ENCODE results near the gene ARL17B.
A peak's percentile ranks its signal among the peaks of the same experiment; 100 is the strongest.
"Not testable (repeated sequence)": the region's sequence is repeated elsewhere in the genome, so short reads cannot be mapped to it uniquely, and the experiment has no call there.

The ARL17B gene

DNA sequence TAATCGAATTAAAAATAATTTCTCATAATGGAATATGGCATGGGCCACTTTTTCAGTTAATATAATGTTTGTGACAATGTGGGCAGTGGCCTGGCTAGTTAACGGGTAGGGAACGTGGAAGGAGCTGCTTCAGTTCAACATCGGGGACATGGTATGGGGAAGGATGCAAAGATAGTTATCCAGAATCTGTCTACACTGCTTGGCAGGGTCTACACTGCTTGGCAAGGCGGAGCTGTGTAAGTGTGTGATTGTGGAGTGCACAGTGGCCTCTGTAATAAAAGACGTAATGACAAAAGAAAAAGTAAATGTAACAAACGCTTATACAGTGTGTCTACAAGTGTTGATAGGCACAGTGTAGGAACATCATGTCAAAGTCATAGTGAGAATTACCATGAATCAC, 74.0 kb downstream of the ARL17B start:
- H3K9me3 ChIP-seq (ENCODE audit: control insufficient read depth, insufficient read depth, low read depth, low read length); H3K36me3 ChIP-seq (ENCODE audit: control insufficient read depth, insufficient read depth, low read length); H3K9ac ChIP-seq (ENCODE audit: low read length); H3K27ac ChIP-seq (ENCODE audit: low read depth, low read length); H3K4me1 ChIP-seq (ENCODE audit: control insufficient read depth, insufficient read depth, low read length); H3K27me3 ChIP-seq (ENCODE audit: control insufficient read depth, insufficient read depth, low read length); H3K4me3 ChIP-seq (ENCODE audit: low read depth, low read length): not testable (repeated sequence)

- not testable (repeated sequence) for H3K4me1 ChIP-seq (ENCODE audit: control insufficient read depth, insufficient read depth, low read length); H3K27me3 ChIP-seq (ENCODE audit: control insufficient read depth, insufficient read depth, low read length); H3K9ac ChIP-seq (ENCODE audit: low read length); H3K4me3 ChIP-seq (ENCODE audit: low read depth, low read length); H3K9me3 ChIP-seq (ENCODE audit: control insufficient read depth, insufficient read depth, low read depth, low read length); H3K36me3 ChIP-seq (ENCODE audit: control insufficient read depth, insufficient read depth, low read length); H3K27ac ChIP-seq (ENCODE audit: low read depth, low read length)
These were observed 74.8 kb downstream of the ARL17B start for GRCh38 chr17:46286764-46287221.

DNA sequence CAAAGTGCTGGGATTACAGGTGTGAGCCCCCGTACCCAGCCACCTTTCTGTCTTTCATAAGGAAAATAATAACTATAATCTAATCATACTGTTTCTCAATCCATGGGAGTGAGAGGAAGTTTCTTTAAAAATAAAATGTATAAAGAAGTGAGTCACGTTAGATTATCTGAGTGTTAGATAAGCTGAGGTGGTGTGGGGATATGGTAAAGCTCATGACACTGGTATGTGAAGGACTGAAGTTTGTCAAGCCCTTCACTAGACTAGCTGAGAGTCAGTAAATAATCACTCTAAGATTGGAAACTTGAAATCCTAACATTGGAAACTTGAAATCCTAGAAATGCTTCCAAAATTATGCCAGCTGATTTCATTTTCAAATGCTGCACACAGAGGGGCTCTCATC, 76.1 kb downstream of the ARL17B start:
- H3K9ac ChIP-seq (ENCODE audit: low read length); H3K9me3 ChIP-seq (ENCODE audit: control insufficient read depth, insufficient read depth, low read depth, low read length); H3K4me3 ChIP-seq (ENCODE audit: low read depth, low read length); H3K27ac ChIP-seq (ENCODE audit: low read depth, low read length); H3K4me1 ChIP-seq (ENCODE audit: control insufficient read depth, insufficient read depth, low read length); H3K36me3 ChIP-seq (ENCODE audit: control insufficient read depth, insufficient read depth, low read length); H3K27me3 ChIP-seq (ENCODE audit: control insufficient read depth, insufficient read depth, low read length): not testable (repeated sequence)

- not testable (repeated sequence) for H3K27me3 ChIP-seq (ENCODE audit: control insufficient read depth, insufficient read depth, low read length); H3K27ac ChIP-seq (ENCODE audit: low read depth, low read length); H3K9ac ChIP-seq (ENCODE audit: low read length); H3K4me1 ChIP-seq (ENCODE audit: control insufficient read depth, insufficient read depth, low read length); H3K36me3 ChIP-seq (ENCODE audit: control insufficient read depth, insufficient read depth, low read length); H3K9me3 ChIP-seq (ENCODE audit: control insufficient read depth, insufficient read depth, low read depth, low read length); H3K4me3 ChIP-seq (ENCODE audit: low read depth, low read length)
These were observed 77.1 kb downstream of the ARL17B start for GRCh38 chr17:46284467-46284866.

DNA sequence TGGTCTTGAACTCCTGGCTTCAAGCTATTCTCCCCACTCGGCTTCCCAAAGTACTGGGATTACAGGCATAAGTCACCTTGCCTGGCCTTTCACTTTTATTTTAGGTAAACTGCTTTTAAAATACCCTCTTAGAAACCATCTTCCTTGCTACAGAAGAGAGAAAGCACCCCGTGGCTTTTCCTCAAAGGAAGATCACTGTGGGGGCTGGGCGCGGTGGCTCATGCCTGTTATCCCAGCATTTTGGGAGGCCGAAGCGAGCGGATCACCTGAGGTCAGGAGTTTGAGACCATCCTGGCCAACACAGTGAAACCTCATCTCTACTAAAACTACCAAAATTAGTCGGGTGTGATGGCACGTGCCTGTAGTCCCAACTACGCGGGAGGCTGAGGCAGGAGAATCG, 78.9 kb downstream of the ARL17B start:
- H3K27me3 ChIP-seq (ENCODE audit: control insufficient read depth, insufficient read depth, low read length); H3K4me3 ChIP-seq (ENCODE audit: low read depth, low read length); H3K9me3 ChIP-seq (ENCODE audit: control insufficient read depth, insufficient read depth, low read depth, low read length); H3K4me1 ChIP-seq (ENCODE audit: control insufficient read depth, insufficient read depth, low read length); H3K27ac ChIP-seq (ENCODE audit: low read depth, low read length); H3K36me3 ChIP-seq (ENCODE audit: control insufficient read depth, insufficient read depth, low read length); H3K9ac ChIP-seq (ENCODE audit: low read length): not testable (repeated sequence)

DNA sequence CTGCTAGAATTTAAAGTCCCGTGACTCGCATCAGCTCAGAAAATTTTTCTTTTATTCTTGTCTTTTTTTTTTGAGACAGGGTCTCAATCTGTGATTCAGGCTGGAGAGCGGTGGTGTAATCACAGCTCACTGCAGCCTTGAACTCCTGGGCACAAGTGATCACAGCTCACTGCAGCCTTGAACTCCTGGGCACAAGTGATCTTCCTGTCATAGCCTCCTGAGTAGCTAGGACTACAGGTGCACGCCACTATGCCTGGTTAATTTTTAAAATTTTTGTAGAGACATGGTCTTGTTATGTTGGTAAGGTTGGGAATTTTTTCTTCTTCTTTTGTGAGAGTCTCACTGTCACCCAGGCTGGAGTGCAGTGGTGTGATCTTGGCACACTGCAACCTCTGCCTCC, 80.2 kb downstream of the ARL17B start:
- H3K27ac ChIP-seq (ENCODE audit: low read depth, low read length); H3K9ac ChIP-seq (ENCODE audit: low read length); H3K4me1 ChIP-seq (ENCODE audit: control insufficient read depth, insufficient read depth, low read length); H3K27me3 ChIP-seq (ENCODE audit: control insufficient read depth, insufficient read depth, low read length); H3K36me3 ChIP-seq (ENCODE audit: control insufficient read depth, insufficient read depth, low read length); H3K4me3 ChIP-seq (ENCODE audit: low read depth, low read length); H3K9me3 ChIP-seq (ENCODE audit: control insufficient read depth, insufficient read depth, low read depth, low read length): not testable (repeated sequence)

GRCh38 chr17:46276728-46277479, 84.7 kb downstream of the ARL17B start:
- not testable (repeated sequence) for H3K36me3 ChIP-seq (ENCODE audit: control insufficient read depth, insufficient read depth, low read length); H3K9ac ChIP-seq (ENCODE audit: low read length); H3K4me3 ChIP-seq (ENCODE audit: low read depth, low read length); H3K4me1 ChIP-seq (ENCODE audit: control insufficient read depth, insufficient read depth, low read length); H3K27me3 ChIP-seq (ENCODE audit: control insufficient read depth, insufficient read depth, low read length); H3K27ac ChIP-seq (ENCODE audit: low read depth, low read length); H3K9me3 ChIP-seq (ENCODE audit: control insufficient read depth, insufficient read depth, low read depth, low read length)

- no peak overlapping the region for H3K27ac ChIP-seq (ENCODE audit: low read depth, low read length)
- no peak overlapping the region for H3K4me3 ChIP-seq (ENCODE audit: low read depth, low read length)
- peaks cover 8% of the 10 kb centered on the region for H3K27me3 ChIP-seq (ENCODE audit: control insufficient read depth, insufficient read depth, low read length)
- no peak overlapping the region for H3K9ac ChIP-seq (ENCODE audit: low read length)
- no peaks in the 10 kb centered on the region for H3K9me3 ChIP-seq (ENCODE audit: control insufficient read depth, insufficient read depth, low read depth, low read length)
- H3K36me3 ChIP-seq (ENCODE audit: control insufficient read depth, insufficient read depth, low read length) = no peaks in the 10 kb centered on the region
- H3K4me1 ChIP-seq (ENCODE audit: control insufficient read depth, insufficient read depth, low read length) = no peaks in the 10 kb centered on the region
These were observed 87.3 kb downstream of the ARL17B start for GRCh38 chr17:46274238-46274637.

GRCh38 chr17:46273541-46274236, 87.9 kb downstream of the ARL17B start:
- Histone ChIP-seq H3K4me1 (ENCODE audit: control insufficient read depth, insufficient read depth, low read length) (no peaks in the 10 kb centered on the region), H3K27me3 (ENCODE audit: control insufficient read depth, insufficient read depth, low read length) (peaks cover 9% of the 10 kb centered on the region), H3K9ac (ENCODE audit: low read length) (no peak overlapping the region), H3K9me3 (ENCODE audit: control insufficient read depth, insufficient read depth, low read depth, low read length) (no peaks in the 10 kb centered on the region), H3K4me3 (ENCODE audit: low read depth, low read length) (no peak overlapping the region), H3K27ac (ENCODE audit: low read depth, low read length) (no peak overlapping the region), H3K36me3 (ENCODE audit: control insufficient read depth, insufficient read depth, low read length) (no peaks in the 10 kb centered on the region)

GRCh38 chr17:46270032-46270431, 91.5 kb downstream of the ARL17B start:
- Histone ChIP-seq H3K36me3 (ENCODE audit: control insufficient read depth, insufficient read depth, low read length) (no peaks in the 10 kb centered on the region), H3K4me1 (ENCODE audit: control insufficient read depth, insufficient read depth, low read length) (peaks cover 9% of the 10 kb centered on the region), H3K27ac (ENCODE audit: low read depth, low read length) (no peak overlapping the region), H3K9me3 (ENCODE audit: control insufficient read depth, insufficient read depth, low read depth, low read length) (no peaks in the 10 kb centered on the region), H3K27me3 (ENCODE audit: control insufficient read depth, insufficient read depth, low read length) (peaks cover 44% of the 10 kb centered on the region), H3K4me3 (ENCODE audit: low read depth, low read length) (no peak overlapping the region), H3K9ac (ENCODE audit: low read length) (no peak overlapping the region)

GRCh38 chr17:46266656-46267544, 94.7 kb downstream of the ARL17B start:
- H3K27ac ChIP-seq (ENCODE audit: low read depth, low read length) = no peak overlapping the region
- H3K4me1 ChIP-seq (ENCODE audit: control insufficient read depth, insufficient read depth, low read length) = peaks cover 9% of the 10 kb centered on the region
- H3K4me3 ChIP-seq (ENCODE audit: low read depth, low read length) = peak overlapping the region; percentile 69
- H3K9me3 ChIP-seq (ENCODE audit: control insufficient read depth, insufficient read depth, low read depth, low read length) = no peaks in the 10 kb centered on the region
- peaks cover 63% of the 10 kb centered on the region for H3K27me3 ChIP-seq (ENCODE audit: control insufficient read depth, insufficient read depth, low read length)
- no peaks in the 10 kb centered on the region for H3K36me3 ChIP-seq (ENCODE audit: control insufficient read depth, insufficient read depth, low read length)
- H3K9ac ChIP-seq (ENCODE audit: low read length) = peak overlapping the region; percentile 73

Data from HUES6 (cell line).